ENCODE data around the gene NHLRC3.
"Not testable (repeated sequence)": the region's sequence is repeated elsewhere in the genome, so short reads cannot be mapped to it uniquely, and the experiment has no call there.

Gene NHLRC3, protein sequence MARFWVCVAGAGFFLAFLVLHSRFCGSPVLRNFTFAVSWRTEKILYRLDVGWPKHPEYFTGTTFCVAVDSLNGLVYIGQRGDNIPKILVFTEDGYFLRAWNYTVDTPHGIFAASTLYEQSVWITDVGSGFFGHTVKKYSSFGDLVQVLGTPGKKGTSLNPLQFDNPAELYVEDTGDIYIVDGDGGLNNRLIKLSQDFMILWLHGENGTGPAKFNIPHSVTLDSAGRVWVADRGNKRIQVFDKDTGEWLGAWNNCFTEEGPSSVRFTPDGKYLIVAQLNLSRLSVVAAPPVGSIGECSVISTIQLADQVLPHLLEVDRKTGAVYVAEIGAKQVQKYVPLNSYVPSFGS

DNA sequence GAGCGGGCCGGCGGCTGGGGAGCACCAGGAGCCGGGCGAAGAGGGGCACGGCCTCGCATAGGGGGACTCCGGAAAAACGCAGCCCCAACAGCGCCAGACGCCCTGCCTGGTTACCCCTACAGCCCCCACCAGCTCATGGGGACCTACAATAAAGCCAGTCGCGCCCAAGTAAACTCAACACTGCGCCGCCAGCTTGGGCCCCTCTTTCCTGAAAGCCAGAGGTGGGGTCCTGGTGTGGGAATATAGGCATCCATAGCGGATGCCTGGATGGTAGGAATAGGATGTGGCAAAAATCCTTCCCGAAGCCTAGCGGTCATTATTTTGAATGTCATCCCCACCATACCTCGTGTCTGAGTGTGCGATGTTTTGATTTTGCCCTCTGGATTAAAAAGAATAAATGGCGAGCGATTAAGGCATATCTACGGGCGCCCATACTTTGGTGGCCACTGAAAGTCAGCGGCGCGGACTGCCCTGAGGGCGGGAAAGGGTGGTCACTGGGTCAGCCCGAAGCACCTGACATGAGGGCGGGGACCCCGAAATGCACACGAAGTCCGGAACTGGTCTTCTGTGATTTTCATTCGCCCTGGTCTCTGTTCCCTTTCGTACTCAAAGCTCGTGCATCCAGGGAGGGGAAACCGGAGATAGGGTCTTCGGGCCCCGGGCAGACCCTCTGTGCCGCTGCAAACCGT lies at the start of gene NHLRC3, which contains the start of gene PROSER1:
NHLRC3 (plus strand) TSS at position 577 of the 689 bp plus-strand sequence. CDS start 184 bp downstream, outside the sequence.
PROSER1 (minus strand) TSS at position 210 of the 689 bp plus-strand sequence. CDS start 847 bp downstream, outside the sequence.
- DNase-seq: peak; percentile 96

DNA sequence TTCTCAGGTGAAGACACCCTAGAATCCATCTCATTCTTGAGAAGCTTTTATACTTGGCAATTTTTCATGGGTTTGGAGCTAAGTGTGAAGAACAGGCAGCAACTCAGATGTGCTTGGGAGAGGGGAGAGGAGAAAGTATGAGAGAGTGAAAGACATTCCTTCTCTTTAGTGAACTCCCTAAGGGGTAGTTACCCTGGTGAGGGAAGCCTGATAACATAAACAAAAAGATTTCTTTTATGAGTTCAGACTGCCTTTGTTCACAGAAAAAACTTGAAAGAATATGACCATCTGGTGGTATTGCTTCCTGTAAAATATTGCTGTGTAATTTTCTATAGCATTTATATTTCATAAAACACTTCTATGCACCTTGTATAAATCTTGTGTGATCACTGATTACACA lies 47.6 kb upstream of the NHLRC3 start, which contains the start of gene STOML3:
STOML3 (minus strand) TSS at position 139 of the 400 bp plus-strand sequence; CDS start at position 29, 110 bp downstream.
- DNase-seq: no peak

DNA sequence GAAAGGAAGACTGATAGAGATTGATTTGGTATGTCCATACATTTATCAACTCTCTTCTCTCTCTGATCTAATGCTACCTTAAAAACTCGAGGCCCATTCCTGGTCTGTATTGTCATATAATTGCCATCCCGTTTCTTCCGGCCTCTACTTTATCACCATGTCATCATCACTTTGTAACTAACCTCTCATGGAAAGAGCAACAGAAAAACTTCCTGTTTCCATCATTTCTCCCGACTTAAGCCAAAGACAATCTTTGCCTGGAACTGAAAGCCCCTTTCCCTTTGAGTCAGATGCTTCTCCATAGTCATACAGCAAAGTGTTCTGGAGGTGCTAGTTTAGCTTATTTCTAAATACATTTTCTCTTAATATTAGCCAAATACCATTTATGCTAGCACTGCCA lies 44.9 kb upstream of the NHLRC3 start:
- no peak for DNase-seq

DNA sequence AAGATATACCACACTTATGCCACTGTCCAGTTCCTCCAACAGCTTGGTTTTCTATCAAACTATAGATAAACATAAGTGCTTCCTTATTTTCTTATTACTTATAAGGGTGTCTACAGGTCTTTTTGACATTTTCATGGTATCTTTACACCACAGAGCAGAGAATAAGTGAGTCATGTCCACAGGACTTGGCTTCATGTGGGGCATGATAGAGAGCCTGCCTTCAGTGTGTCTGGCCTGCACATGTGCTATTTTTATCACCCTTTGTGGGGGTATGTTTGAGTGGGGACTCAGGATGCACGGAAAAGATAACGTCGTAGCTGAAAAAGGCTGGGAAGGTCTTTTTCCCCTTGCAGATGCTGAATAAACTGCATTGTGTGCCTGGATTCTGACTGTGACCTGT lies 39.5 kb upstream of the NHLRC3 start:
- no peak for DNase-seq

DNA sequence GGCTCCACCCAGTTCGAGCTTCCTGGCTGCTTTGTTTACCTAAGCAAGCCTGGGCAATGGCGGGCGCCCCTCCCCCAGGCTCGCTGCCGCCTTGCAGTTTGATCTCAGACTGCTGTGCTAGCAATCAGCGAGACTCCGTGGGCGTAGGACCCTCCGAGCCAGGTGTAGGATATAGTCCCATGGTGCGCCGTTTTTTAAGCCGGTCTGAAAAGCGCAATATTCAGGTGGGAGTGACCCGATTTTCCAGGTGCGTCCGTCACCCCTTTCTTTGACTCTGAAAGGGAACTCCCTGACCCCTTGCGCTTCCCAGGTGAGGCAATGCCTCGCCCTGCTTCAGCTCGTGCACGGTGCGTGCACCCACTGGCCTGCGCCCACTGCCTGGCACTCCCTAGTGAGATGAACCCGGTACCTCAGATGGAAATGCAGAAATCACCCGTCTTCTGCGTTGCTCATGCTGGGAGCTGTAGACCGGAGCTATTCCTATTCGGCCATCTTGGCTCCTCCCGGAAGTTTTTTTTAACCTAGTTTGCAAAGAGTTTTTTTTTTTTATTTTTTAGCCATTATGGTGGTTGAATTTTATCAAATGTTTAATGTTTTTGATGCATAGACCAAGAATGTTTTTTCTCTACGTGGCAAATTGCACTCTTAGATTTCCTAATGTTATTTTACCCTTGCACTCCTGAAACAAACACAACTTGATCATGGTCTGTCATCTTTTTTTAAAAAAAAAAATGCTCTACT lies 31.7 kb upstream of the NHLRC3 start:
- not testable (repeated sequence) for DNase-seq

DNA sequence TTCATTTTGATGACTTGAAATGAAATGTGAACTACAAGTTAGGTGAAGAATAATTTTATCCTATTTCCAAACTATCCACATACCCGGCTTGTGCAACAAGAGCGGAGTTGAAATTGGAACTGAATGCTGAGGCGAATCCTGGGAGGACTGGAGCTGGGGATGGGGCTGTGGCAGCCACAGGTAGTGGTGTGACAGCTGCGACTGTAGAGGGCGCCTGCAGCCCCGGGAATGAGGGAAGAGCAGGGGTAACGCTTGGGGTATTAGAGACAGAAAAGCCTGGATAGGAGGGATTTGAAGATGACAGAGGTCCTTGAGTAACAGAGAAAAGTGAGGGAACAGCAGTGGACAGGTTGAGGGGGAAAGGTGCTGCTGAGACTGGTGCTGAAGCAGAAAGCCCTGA lies 25.6 kb upstream of the NHLRC3 start:
- DNase-seq: peak; percentile 60

DNA sequence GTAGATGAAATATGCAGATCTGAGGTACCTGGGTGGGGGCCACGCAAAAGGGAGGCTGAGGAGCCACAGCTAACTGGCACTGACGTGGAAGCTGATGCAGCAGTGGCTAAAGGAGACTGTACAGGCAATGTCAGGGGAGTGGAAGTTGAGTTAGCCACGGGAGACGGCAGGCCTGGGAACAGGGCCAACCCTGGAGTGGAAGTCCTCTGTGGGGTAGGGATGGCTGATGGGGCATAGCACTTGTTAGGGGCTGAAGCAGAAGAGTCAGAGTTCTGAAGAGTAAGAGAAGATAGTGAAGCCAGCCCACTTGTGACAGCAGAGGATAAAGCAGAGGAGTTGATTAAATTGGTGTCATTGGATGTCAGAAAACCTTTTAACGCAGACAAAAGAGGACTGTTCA lies 24.8 kb upstream of the NHLRC3 start:
- no peak for DNase-seq

DNA sequence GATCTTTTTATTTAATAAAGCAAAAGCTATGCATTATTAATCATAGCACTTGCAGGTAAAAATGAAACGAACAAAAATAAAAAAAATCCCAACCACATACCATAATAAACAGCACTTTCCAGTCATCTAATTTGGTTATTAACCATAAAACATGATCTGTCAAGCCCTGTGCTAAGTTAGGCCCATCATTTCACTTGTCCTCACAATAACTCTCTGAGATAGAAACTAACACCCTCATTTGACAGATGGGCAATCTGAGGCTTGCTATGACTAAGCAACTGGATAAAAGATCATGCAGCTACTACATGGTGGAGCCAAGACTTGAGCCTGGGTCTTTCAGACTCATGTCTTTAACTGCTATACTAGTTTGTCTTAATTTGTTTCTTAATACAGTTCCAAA lies 22.2 kb upstream of the NHLRC3 start:
- DNase-seq: peak; percentile 27

DNA sequence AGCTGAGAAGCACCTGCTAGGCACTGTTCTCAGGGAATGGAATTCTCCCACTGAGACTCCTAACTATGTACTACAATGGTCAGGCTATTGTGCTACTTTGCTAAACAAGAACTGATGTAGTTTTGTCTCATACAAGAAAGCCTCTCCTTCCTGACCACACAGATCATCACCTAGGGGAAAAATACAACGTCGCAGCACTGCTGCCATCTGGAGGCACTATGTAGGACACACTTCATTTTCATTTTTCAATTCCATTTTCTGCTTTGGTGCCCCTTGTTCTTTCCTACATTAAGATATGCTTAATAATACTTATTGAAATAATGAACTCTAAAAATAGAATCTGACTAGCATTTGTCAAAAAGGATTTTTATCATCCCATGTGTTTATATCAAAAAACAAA lies 21.5 kb upstream of the NHLRC3 start:
- peak; percentile 62 for DNase-seq

DNA sequence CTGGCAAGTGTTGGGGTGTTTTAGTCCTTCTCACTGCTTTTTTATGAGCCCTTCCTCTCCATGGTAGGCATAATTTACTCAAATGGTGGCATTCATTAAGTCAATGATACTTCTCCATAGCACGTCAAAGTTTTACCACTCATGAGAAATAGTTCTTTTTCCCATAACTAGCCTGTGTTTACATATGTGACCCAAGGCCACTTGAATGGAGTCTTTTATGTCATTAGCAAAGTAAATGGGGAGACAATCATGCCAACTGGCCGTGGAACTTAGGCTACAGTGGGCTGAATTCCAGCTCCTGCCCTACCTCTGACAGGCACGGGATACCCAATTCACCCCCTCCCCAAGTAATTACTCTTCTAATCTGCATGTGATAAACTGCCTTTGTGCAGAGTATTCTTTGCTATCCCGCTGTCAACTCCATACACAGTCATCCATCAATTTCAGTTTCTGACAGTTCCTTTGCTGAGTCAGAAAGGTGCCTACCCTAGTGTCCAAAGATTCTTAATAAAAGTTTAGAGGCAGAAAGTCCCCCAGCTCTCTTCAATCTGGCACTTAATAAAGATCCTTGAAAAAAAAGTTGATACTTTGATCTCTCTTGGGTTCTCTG lies 17.3 kb upstream of the NHLRC3 start:
- DNase-seq: no peak

DNA sequence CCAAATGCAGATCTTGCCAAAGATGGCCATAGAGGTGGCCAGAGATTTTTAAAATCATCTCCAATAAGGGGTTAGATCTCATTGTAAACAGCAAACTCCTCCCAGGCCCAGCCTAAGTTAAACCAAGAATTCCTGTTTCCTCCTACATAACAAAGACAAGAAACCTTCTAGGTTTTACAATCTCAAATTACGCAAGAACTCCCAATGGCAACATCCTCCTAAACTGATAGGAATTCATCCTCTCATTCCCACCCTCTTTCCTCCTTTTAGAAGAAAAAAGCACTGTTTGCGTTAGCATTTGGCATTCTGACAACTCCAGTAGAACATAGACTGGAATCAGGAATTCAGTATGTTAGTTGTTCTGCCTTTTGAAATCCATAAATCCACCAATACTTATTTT lies 14.9 kb upstream of the NHLRC3 start:
- no peak for DNase-seq

DNA sequence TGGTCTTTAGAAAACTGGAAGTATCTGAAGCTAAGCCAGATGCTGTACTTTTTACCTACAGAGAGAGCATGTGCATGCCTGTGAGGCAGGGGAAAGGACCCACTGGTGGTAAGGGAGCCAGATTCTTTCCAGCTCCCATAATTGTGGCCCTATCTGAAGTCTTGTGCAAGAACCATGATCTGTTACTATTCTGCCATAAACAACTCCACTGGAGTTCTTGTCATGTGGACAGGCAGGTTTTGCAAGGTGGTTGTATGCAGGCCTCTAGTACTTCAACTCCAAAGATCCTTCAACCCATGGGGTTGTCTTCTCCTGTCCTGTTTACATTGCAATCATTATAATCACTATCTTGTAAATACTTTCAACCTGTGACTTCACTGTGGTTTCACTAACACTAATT lies 14.5 kb upstream of the NHLRC3 start:
- no peak for DNase-seq

DNA sequence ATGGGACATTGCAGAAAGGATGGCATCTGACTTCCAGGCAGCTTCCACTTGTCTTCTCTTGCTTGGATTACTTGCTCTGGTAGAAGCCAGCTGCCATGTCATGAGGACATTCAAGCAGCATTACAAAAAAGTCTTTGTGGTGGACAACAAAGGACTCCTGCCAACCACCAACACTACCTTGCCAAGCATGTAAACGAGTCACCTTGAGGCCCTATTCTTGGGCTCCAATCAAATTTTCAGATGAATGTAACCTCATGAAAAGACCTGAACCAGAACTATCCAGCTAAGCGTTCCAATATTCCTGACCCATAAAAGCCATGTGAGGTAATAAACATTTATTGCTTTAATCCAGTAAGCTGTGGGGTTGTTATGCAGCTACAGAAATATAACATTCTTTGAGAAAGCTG lies 12.8 kb upstream of the NHLRC3 start:
- no peak for DNase-seq

DNA sequence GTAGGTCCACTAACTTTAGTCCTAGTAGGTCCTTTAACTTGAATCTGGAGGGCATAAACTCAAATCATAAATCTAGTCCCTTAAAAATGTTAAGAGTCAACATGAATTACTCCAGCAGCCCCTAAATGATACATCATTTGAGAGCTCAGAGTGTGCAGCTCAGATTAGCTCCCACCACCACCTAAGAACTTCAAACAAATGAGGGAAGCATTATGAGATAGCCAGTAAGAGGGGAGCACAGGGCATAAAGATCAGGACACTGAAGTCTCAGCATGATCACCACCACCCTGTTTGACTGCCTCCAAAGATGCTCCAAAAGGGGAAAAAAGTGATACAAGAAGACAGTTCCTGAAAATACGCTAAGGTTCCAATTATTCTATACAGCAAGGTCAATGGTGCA lies 6.1 kb upstream of the NHLRC3 start:
- no peak for DNase-seq

DNA sequence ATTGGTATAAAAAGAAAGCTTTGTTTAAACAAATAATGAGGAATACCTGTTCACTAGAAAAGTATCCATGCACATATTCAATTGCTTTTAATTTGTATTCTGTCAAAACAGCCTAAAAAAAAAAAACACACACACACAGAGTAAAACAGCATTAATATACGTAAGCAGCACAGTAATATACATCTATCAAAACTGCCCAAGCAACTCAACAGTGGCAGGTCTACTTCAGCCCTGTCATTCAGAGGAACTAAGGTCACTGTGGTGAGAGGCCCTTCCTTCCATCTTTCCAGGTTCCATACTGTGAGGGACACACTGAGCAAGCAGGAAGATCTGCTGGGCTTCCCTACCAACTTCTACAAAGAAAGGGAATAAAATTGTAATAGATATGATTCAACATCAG lies 4.2 kb upstream of the NHLRC3 start:
- DNase-seq: no peak

DNA sequence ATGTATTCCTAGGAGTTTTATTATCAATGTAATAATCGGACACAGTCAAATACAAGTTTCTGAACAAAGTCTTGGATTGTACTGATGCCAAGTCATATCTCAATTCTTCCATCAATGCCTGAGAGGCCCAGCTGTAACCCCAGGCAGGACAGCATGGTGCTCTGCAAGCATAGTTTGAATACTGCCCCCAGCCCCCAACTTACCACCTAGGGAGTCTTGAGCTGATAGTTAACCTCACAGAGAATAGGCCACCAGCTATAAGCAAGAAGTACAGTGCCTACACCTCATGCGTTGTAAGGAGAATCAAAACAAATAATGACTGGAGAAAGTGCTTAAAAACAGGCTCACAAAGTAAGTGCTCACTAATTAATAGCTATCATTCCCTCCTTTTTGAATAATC lies 3.1 kb upstream of the NHLRC3 start:
- DNase-seq: peak; percentile 65

DNA sequence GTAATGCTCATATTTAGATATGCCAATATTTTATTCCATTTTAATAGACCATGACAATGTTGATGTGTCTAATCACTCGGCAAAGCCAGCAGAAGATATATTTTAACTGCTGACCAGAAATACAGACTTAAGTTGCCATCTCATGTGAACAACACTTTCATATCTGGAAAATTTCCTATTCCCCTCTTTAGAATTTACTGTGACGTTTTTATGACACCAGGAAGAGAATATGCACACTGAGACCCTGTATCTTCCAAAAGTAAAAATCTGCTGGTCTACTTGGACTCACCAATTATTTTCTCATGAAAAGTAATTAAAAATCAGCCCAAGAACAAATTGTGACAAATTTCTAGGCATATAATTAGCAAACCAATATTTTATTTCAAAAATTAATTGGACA lies 2.5 kb upstream of the NHLRC3 start:
- DNase-seq: no peak

DNA sequence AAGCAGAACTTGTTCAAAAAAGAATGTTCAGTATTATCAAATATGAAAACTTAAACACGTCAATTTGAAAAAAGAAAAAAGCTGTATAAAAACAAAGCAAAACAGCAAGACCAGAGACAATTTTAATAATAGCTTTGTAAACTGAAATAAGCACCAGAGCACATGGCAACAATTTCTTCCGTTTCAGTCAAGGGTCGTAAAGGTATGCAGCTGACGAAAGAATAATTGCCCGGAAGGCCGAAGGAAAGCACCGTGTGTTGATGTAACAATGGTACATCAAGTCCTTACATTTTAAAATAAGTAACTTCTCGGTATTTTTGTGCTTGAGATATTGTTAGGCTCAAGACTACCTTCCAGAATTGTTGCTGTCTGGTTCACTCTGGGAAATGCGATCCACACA lies 2.0 kb upstream of the NHLRC3 start:
- DNase-seq: peak; percentile 54

DNA sequence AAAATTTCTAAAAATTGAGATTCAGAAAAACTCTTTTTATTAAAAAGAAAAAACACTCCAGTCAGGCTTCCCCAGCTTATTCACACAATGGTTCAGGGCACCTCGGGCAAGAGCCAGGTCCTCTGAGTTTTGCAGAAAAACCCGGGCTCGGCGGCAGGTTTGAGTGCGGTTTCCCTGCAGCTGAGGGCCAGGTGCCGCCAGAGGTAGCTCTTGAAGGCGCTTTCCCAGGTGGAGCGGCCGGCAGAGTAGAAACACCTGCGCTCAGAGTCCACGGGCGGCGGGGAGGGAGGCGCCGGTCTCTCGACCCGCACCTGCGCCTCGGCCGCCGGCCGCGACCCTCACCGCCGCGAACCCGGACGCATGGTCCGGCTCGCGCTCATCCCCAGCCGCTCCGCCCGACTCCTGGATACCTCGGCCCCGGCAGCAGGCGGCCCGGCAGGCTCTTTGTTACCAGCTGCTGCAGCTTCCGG lies 811 bp upstream of the NHLRC3 start:
- peak; percentile 82 for DNase-seq

DNA sequence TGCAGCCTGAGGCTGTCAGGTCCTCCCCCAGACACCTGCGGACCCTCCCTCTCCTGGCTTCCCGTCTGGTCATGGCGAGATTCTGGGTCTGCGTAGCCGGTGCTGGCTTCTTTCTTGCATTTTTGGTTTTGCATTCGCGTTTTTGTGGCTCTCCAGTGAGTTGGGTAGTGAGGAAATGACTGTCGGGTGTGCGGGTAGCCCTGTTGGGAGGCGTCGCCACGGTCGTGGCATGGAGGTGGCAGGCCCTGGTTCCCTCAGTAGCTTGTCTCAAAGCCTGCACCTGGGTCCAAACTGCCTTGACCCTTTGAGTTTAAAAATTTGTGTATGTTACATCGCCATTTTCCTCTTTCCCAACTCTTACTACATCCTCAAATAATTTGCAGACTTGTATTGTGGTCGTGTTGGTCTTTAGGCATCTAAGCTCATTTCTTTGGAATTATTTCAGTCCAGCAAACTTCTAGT lies 344 bp downstream of the NHLRC3 start:
- DNase-seq: no peak

DNA sequence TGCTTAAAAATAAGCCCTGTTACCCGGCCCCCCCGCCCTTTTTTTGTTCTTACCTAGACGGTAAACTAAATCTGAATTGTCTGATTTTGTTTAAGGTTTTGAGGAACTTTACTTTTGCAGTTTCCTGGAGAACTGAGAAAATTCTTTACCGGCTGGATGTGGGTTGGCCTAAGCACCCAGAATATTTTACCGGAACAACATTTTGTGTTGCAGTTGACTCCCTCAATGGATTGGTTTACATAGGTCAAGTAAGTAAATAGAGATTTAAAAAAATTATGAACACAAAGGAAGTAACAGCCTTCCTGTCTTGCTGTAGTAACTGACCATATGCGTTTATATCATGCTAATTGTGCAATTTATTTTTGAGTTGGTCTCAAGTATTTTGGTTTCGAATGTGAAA lies 785 bp downstream of the NHLRC3 start:
- DNase-seq: no peak

DNA sequence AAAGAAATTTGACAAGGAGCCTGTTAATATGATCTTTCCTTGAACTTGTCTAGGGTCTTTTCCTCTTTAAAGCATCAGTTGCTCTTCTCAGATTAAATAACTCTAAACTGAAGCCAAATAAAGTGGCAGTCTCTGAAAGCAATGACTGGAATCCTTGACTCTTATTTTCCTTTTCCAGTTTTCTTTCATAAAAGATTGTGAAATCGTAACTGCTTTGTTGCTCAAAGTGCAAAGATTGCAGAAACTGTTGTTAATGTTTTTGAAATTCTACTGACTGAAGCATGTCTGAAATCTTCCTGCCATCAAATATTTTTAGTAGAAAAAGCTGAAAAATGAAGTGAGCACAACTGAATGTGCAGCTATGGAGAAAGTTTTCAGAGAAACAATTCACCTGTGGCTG lies 1.9 kb downstream of the NHLRC3 start:
- DNase-seq: no peak

DNA sequence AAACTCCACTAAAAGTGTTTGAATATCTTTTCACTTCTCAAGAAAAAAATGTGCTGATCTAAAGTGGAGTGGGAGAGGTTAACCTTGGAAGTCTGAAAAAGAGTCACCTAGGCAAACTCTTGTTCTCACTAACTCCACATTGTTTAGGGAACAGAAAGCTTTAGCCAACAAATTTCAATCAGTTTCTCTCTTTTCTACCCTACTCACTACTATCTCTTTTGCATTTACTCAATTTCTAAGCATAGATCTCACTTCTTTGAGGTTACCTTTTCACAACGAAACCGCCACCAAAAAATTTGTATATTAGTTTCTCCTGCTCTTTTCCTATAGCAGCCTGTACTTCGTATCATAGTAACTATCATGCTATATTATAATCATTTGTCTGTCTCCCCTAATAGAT lies 6.3 kb downstream of the NHLRC3 start:
- no peak for DNase-seq
